VCaP (cell line): ENCODE measurements around the gene TPP2.

ENCODE experiments used
- H3K27ac ChIP-seq: fragments of 450-650 bp; 2 replicates; pipeline ENCODE4 v1.5.1; 2017
- CTCF ChIP-seq: fragments of 450-650 bp; conservative IDR thresholded peaks from 2 replicates; pipeline ENCODE4 v1.5.1; 2017; ENCODE audit warnings: mild to moderate bottlenecking, moderate library complexity

The TPP2 gene

GRCh38 chr13:102670130-102670529 is 73.3 kb downstream of the TPP2 start:
- no peak overlapping the region for H3K27ac ChIP-seq
- TF ChIP-seq CTCF = no peak

- TF ChIP-seq CTCF = no peak
Observed at GRCh38 chr13:102675115-102675514, 78.3 kb downstream of the TPP2 start.

GRCh38 chr13:102677122-102677521 is 80.3 kb downstream of the TPP2 start:
- no peak for TF ChIP-seq CTCF
- no peak overlapping the region for H3K27ac ChIP-seq

More at GRCh38 chr13:102675115-102675514, 78.3 kb downstream of the TPP2 start:
- H3K27ac ChIP-seq = no peak overlapping the region

- no peak for TF ChIP-seq CTCF
Observed at GRCh38 chr13:102678339-102679107, 81.7 kb downstream of the TPP2 start.

GRCh38 chr13:102679449-102680132 is 82.8 kb downstream of the TPP2 start:
- no peak overlapping the region for H3K27ac ChIP-seq
- TF ChIP-seq CTCF = no peak

More at GRCh38 chr13:102678339-102679107, 81.7 kb downstream of the TPP2 start:
- H3K27ac ChIP-seq = no peak overlapping the region

GRCh38 chr13:102680133-102680717 is 83.4 kb downstream of the TPP2 start:
- TF ChIP-seq CTCF = no peak

More at GRCh38 chr13:102680133-102680717, 83.4 kb downstream of the TPP2 start:
- H3K27ac ChIP-seq = no peak overlapping the region
